Activated CD4-positive, CD25-positive, alpha-beta regulatory T cell treated with anti-CD3 and anti-CD28 coated beads, Interleukin-2, amount 50 U/mL, for 72 hours (primary cell): ENCODE results near the gene SREK1IP1.

Source experiments
- DNase-seq: peaks from one replicate; pipeline ENCODE4 v3.0.0; 2021

The SREK1IP1 gene

GRCh38 chr5:64678374-64678773 is 90.1 kb downstream of the SREK1IP1 start:
- DNase-seq: no peak

GRCh38 chr5:64671678-64672077 is 96.8 kb downstream of the SREK1IP1 start:
- no peak for DNase-seq

GRCh38 chr5:64670277-64670676 is 98.2 kb downstream of the SREK1IP1 start:
- no peak for DNase-seq
